ENCODE measurements around the gene ALPG. TPM values are rescaled to one million over a fixed set of nuclear protein-coding genes. Genes with fewer than 3 reads are reported as not detected.
"Not testable (repeated sequence)": the region's sequence is repeated elsewhere in the genome, so short reads cannot be mapped to it uniquely, and the experiment has no call there.

The ALPG gene
- polyA plus RNA-seq, 12 donors, result not detected

- DNase-seq, result no peak
These were observed 29.9 kb upstream of the ALPG start for GRCh38 chr2:232376713-232377112.

- no peak for DNase-seq
These were observed 29.3 kb upstream of the ALPG start for GRCh38 chr2:232377319-232377718.

- no peak for DNase-seq
These were observed 28.6 kb upstream of the ALPG start for GRCh38 chr2:232377841-232378734.

- DNase-seq, result not testable (repeated sequence)
These were observed 27.9 kb upstream of the ALPG start, which contains the start of gene ALPP for GRCh38 chr2:232378735-232379151. ALPP (plus strand) TSS chr2:232378751; CDS start chr2:232378803, 52 bp downstream.

GRCh38 chr2:232379610-232380590 lies 26.7 kb upstream of the ALPG start:
- DNase-seq, result not testable (repeated sequence)

GRCh38 chr2:232381204-232382031 lies 25.2 kb upstream of the ALPG start:
- DNase-seq, result not testable (repeated sequence)

- no peak for DNase-seq
These were observed 24.1 kb upstream of the ALPG start for GRCh38 chr2:232382331-232383225.

- no peak for DNase-seq
These were observed 22.2 kb upstream of the ALPG start for GRCh38 chr2:232384466-232384865.

GRCh38 chr2:232385058-232385457 lies 21.6 kb upstream of the ALPG start:
- DNase-seq, result not testable (repeated sequence)

- DNase-seq, result no peak
These were observed 20.8 kb upstream of the ALPG start for GRCh38 chr2:232385660-232386489.

- DNase-seq, result no peak
These were observed 20.2 kb upstream of the ALPG start for GRCh38 chr2:232386490-232386739.

- no peak for DNase-seq
These were observed 19.7 kb upstream of the ALPG start for GRCh38 chr2:232386740-232387450.

- DNase-seq, result no peak
These were observed 19.0 kb upstream of the ALPG start for GRCh38 chr2:232387451-232388171.

GRCh38 chr2:232388324-232388891 lies 18.2 kb upstream of the ALPG start:
- DNase-seq, result no peak

- no peak for DNase-seq
These were observed 17.3 kb upstream of the ALPG start for GRCh38 chr2:232389327-232389726.

GRCh38 chr2:232390661-232391060 lies 16.0 kb upstream of the ALPG start:
- no peak for DNase-seq

- DNase-seq, result no peak
These were observed 13.1 kb upstream of the ALPG start for GRCh38 chr2:232393556-232393955.

GRCh38 chr2:232394431-232394830 lies 12.2 kb upstream of the ALPG start:
- DNase-seq, result not testable (repeated sequence)
